Peyer's patch (tissue), 4 donors: ENCODE data around the gene MCRIP1.

Experiments used
- CTCF ChIP-seq, 6 experiments: fragments of 450-650 bp in 4 of 6; fragments of 200-600 bp in 2 of 6; sonication (generic) in 1 of 6; IDR thresholded peaks; one replicate each; pipeline ENCODE4 v1.5.1; 2017 to 2019; ENCODE audit warnings: antibody characterized with exemption in 6 of 6, mild to moderate bottlenecking in 3 of 6, moderate library complexity in 1 of 6
- POLR2A ChIP-seq, 2 donors: fragments of 450-650 bp; IDR thresholded peaks; one replicate each; pipeline ENCODE4 v1.5.1; 2017; ENCODE audit warnings: antibody characterized with exemption in 2 of 2, mild to moderate bottlenecking in 2 of 2, moderate library complexity in 2 of 2

GRCh38 chr17:81834831-81835267 is 1.8 kb upstream of the MCRIP1 start, which contains the start of gene PPP1R27:
- no peak for TF ChIP-seq CTCF (IDR thresholded peaks at IDR 0.05)
- TF ChIP-seq POLR2A (IDR thresholded peaks at IDR 0.05), result no peak
